ENCODE results near the gene HS2ST1.

DNA sequence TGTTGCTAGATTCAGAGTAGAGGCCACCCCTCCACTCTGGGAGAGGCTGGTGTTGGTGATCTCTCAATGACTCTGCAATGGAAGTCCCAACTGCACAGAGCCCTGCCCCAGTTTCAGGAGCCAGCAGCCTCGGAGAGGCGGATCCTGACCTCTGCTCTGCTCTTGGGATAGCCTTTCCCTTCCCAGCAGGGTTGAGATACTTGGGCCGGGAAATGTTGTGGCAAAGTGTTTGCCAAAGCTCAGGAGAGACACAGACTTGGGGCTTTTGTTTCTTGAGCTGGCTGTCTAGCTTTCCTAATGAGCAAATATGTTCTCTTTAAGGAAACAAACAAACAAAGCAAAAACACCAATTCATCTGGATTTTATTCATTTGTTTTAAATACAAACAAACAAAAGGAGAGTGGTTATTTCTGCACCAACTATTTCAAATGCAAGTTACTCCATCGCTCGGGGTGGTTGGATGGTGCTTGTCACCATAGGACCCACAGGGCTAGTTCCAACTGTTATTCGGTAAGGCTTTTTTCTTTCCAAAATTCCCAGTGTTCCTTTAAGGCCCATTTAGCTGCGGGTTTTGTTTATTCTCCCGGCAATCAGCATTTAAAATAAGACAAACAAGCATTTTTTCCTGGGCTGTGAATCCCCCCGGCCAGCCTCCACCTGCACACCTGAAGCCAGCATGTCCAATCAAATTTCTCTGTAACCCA lies 220.3 kb downstream of the HS2ST1 start:
- TF ChIP-seq NFRKB (IDR thresholded peaks at IDR 0.05) (no peak), SP1 (IDR thresholded peaks at IDR 0.05) (no peak), ARNT (IDR thresholded peaks at IDR 0.05) (no peak), ZNF384 (IDR thresholded peaks at IDR 0.05) (no peak), FOXA1 (IDR thresholded peaks at IDR 0.05) (no peak), FOXM1 (IDR thresholded peaks at IDR 0.05; ENCODE audit: borderline replicate concordance) (no peak), L3MBTL2 (conservative IDR thresholded peaks at IDR 0.05) (no peak), SUZ12 (IDR thresholded peaks at IDR 0.05) (no peak), ELF4 (IDR thresholded peaks at IDR 0.05) (no peak), LEF1 (IDR thresholded peaks at IDR 0.05; ENCODE audit: borderline replicate concordance) (no peak), BHLHE40 (IDR thresholded peaks at IDR 0.05; ENCODE audit: borderline replicate concordance) (no peak)
- TF ChIP-seq, protein P1, sequence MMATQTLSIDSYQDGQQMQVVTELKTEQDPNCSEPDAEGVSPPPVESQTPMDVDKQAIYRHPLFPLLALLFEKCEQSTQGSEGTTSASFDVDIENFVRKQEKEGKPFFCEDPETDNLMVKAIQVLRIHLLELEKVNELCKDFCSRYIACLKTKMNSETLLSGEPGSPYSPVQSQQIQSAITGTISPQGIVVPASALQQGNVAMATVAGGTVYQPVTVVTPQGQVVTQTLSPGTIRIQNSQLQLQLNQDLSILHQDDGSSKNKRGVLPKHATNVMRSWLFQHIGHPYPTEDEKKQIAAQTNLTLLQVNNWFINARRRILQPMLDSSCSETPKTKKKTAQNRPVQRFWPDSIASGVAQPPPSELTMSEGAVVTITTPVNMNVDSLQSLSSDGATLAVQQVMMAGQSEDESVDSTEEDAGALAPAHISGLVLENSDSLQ (IDR thresholded peaks at IDR 0.05): no peak
